Brain microvascular endothelial cell (primary cell): ENCODE data around the gene TBPL1.

Experiments used
- DNase-seq: peaks from one replicate; pipeline ENCODE4 v3.0.0-alpha.2; 2020
- H3K27ac ChIP-seq: fragments of 250-450 bp; sonication (Bioruptor Pico); 2 replicates; pipeline ENCODE4 v1.5.1; 2020; ENCODE audit warnings: mild to moderate bottlenecking, moderate library complexity
- H3K27me3 ChIP-seq: fragments of 250-450 bp; sonication (Bioruptor Pico); replicated peaks from 2 replicates; pipeline ENCODE4 v1.5.1; 2020; ENCODE audit warnings: mild to moderate bottlenecking
- H3K36me3 ChIP-seq: fragments of 250-450 bp; sonication (Bioruptor Pico); replicated peaks from 2 replicates; pipeline ENCODE4 v1.5.1; 2020; ENCODE audit warnings: mild to moderate bottlenecking
- H3K4me3 ChIP-seq: 2 replicates; pipeline ENCODE4 v1.5.1; 2011; ENCODE audit warnings: low read depth, mild to moderate bottlenecking, control low read depth, low read length, moderate library complexity
- in situ Hi-C: cut with HindIII; loops from 2 replicates; pipeline ENCODE4 v1.10.0; 2017; ENCODE audit warnings: low sequenced_read_pairs, low pct_ligation_motif_present
- TF ChIP-seq, protein P1 (sequence below): IDR thresholded peaks from 2 replicates; pipeline ENCODE4 v1.5.1; 2011; ENCODE audit warnings: low read depth, mild to moderate bottlenecking, moderate library complexity, low read length, control low read depth, inconsistent platforms; ENCODE audit errors: missing control alignments

Gene TBPL1

DNA sequence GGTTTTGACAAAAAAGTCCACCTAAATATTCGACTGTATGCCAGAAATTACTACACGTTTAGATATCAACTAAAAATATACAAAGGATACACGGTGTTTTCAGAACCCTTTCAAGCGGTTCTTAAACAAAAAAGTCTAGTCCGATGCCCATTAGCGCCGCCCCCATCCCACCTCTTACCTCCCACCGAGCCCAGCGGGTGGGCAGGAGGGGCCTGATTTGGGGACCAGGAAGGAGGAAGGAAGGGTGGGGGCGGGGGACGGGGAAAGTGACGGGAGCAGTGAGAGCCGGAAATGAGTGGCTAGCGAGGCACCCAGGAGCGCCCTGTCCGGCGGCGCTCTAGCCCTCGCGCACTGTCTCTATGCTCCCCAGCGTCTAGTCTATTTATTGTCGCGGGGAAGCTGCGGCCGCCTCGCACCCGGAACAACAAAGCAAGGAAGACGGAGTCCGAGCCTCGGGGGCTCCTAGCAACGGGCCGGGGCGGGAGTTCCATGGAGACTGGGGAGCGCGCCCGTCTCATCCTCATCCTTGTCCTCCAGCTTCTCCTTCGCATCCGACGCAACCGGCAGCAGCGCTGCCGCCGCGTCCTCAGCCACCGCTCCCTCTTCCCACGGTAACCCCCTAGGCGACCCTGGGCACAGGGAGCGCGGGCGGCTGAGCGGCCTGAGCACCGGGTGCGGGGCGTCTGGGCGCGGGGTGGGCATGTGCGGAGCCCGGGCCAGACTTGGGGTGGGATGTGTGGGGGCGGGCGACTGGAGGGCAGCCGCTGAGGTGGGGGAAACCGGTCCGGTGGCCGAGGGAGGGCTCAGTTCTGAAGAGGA lies at the start of gene TBPL1:
TSS of gene TBPL1 (plus strand) at position 410 of the 819 bp plus-strand sequence. CDS start 26,902 bp downstream, outside the sequence.
- in situ Hi-C loops = no loop called here
- peak within 1 kb of the TSS; percentile 84 for H3K4me3 ChIP-seq

DNA sequence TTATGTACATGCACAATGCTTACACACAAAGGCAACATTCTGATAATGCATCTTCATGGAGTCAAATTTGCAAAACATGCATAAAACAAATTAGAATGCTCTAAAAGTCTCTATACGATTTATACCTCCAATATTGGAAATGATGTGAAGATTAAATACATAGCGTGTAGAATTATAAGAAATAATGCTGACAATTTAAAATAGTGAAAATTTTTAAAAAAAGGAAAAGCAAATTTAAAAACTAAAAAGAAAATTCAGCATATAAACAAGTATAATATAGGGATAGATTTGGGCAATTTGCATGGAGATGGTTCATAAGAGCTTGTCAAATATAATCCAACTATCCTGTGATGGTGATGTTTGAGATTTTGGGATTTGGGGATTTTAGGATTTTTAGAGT lies 49.2 kb upstream of the TBPL1 start:
- Histone ChIP-seq H3K4me3 (no peak overlapping the region), H3K27ac (no peak overlapping the region), H3K27me3 (no peaks in the 10 kb centered on the region), H3K36me3 (no peaks in the 10 kb centered on the region)
- TF ChIP-seq, protein P1, sequence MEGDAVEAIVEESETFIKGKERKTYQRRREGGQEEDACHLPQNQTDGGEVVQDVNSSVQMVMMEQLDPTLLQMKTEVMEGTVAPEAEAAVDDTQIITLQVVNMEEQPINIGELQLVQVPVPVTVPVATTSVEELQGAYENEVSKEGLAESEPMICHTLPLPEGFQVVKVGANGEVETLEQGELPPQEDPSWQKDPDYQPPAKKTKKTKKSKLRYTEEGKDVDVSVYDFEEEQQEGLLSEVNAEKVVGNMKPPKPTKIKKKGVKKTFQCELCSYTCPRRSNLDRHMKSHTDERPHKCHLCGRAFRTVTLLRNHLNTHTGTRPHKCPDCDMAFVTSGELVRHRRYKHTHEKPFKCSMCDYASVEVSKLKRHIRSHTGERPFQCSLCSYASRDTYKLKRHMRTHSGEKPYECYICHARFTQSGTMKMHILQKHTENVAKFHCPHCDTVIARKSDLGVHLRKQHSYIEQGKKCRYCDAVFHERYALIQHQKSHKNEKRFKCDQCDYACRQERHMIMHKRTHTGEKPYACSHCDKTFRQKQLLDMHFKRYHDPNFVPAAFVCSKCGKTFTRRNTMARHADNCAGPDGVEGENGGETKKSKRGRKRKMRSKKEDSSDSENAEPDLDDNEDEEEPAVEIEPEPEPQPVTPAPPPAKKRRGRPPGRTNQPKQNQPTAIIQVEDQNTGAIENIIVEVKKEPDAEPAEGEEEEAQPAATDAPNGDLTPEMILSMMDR = no peak
- no peak for DNase-seq
- in situ Hi-C loops = no loop called here

More for the DNA sequence above, at the start of gene TBPL1:
- TF ChIP-seq, protein P1 = no peak
- H3K36me3 ChIP-seq = no peaks in the 10 kb centered on the region
- peak within 1 kb of the TSS; percentile 68 for H3K27ac ChIP-seq
- H3K27me3 ChIP-seq = no peaks in the 10 kb centered on the region
- DNase-seq = peak; percentile 95

DNA sequence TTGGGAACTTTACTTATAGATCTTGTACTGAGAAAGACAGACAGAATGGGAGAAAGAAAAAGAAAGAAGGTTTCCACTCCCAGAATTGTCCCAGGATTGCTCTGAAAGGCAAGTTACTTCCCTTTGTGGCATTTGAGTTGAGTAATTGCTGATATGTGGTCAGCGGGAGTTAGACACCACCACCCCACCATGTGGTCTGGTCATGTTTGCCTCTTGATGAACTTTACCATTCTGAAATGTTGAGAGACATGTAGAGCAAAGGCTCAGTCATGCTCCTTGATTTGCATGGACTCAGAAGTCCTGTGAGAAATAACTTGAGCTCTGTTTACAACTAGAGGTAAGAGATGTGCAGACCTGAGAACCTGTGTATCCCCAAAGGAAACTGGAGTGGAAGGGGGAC lies 47.0 kb upstream of the TBPL1 start:
- Histone ChIP-seq H3K36me3 (no peaks in the 10 kb centered on the region), H3K4me3 (no peak overlapping the region), H3K27ac (no peak overlapping the region), H3K27me3 (no peaks in the 10 kb centered on the region)
- in situ Hi-C loops = no loop called here
- TF ChIP-seq, protein P1 = no peak
- DNase-seq = peak; percentile 60

DNA sequence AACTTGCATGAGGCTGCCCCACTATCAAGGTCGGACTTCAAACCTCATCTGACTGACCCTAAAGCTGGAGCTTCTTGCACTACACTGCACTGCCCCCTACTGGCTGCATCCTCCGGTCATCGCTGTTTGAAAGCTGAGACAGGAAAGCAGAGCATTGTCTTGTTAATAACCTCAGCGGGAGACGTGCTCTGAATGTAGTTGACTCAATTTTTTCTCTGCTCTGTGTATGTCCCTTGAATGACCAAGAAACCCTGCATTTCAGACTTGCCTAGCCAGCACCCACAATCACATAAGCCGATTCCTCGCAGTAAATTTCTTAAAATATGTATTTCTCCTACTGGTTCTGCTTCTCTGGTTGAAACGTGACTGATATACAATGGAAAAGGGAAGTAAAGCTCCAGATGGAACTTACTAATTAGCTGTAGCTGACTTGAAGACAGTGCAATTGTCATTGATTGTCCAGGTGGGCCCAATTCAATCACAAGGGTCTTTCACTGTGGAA lies 36.3 kb upstream of the TBPL1 start:
- Histone ChIP-seq H3K4me3 (no peak overlapping the region), H3K27me3 (no peaks in the 10 kb centered on the region), H3K27ac (no peak overlapping the region), H3K36me3 (no peaks in the 10 kb centered on the region)
- TF ChIP-seq, protein P1 = peak; percentile 97
- DNase-seq = peak; percentile 91
- in situ Hi-C loops = no loop called here

DNA sequence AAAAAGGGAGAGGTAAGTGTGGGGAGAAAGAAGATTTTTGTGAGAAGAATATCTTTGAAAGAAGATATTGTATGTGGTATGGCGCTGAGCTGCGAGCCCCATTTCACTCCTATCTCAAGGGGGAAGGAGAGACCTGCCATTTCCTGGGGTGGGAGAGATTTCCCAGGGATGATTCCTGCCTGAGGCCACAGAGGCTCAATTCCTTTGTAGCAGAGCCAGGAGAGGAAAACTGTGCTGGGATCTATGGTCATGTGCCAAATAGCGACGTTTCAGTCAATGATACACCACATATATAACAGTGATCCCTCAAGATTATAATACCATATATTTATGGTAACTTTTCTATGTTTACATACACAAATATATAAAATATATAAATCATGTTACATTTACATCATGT lies 35.2 kb upstream of the TBPL1 start:
- Histone ChIP-seq H3K27ac (no peak overlapping the region), H3K4me3 (no peak overlapping the region), H3K27me3 (no peaks in the 10 kb centered on the region), H3K36me3 (no peaks in the 10 kb centered on the region)
- in situ Hi-C loops = no loop called here
- TF ChIP-seq, protein P1 = no peak
- no peak for DNase-seq
